ENCODE results near the gene DDX18. TPM values are rescaled to one million over a fixed set of nuclear protein-coding genes. Genes with fewer than 3 reads are reported as not detected.

DDX18 gene
- total RNA-seq, 5 donors from 2014 or later (not counting 1 experiment from before 2014, with no cell fraction given): 78.2 to 134 (median 88.7) TPM

GRCh38 chr2:117853873-117854272, 39.4 kb downstream of the DDX18 start:
- Histone ChIP-seq H3K27me3 (replicated peaks in 1 of 2; ENCODE audit: control insufficient read depth in 2 of 2, extremely low read depth in 1 of 2, insufficient read depth in 2 of 2, low read length in 1 of 2) (peaks cover 6 to 18% of the 10 kb centered on the region in 2 experiments), H3K9me3 (no peaks in the 10 kb centered on the region), H3K4me1 (ENCODE audit: control insufficient read depth in 1 of 2, extremely low read depth in 1 of 2, insufficient read depth in 2 of 2, low read length in 2 of 2) (no peaks in the 10 kb centered on the region), H3K4me3 (ENCODE audit: control insufficient read depth in 1 of 2, extremely low read depth in 1 of 2, low read length in 1 of 2) (no peak overlapping the region), H3K27ac (ENCODE audit: low read length) (no peak overlapping the region), H3K36me3 (ENCODE audit: control insufficient read depth in 2 of 2, extremely low read depth in 1 of 2, insufficient read depth in 1 of 2, low read length in 1 of 2) (no peaks in the 10 kb centered on the region)
- Mint-ChIP-seq H3K36me3 (no peaks in the 10 kb centered on the region), H3K27me3 (peaks cover 41 to 65% of the 10 kb centered on the region in 2 donors), H3K9me3 (no peaks in the 10 kb centered on the region), H3K4me1 (no peaks in the 10 kb centered on the region), H3K27ac (no peak overlapping the region), H3K4me3 (no peak overlapping the region)
- ChIA-PET CTCF (no interaction called here), POLR2A (no interaction called here)
- WGBS (ENCODE audit: insufficient coverage): 64% methylated on average over 4 of the region's 8 CpGs
- ATAC-seq (replicated peaks in 1 of 4) (no peak), DNase-seq (no peak)

GRCh38 chr2:117854610-117855009, 40.1 kb downstream of the DDX18 start:
- CTCF ChIA-PET: no interaction called here
- Histone ChIP-seq H3K9me3 (no peaks in the 10 kb centered on the region), H3K36me3 (ENCODE audit: control insufficient read depth in 2 of 2, extremely low read depth in 1 of 2, insufficient read depth in 1 of 2, low read length in 1 of 2) (no peaks in the 10 kb centered on the region), H3K27ac (ENCODE audit: low read length) (no peak overlapping the region), H3K4me3 (ENCODE audit: control insufficient read depth in 1 of 2, extremely low read depth in 1 of 2, low read length in 1 of 2) (no peak overlapping the region), H3K4me1 (ENCODE audit: control insufficient read depth in 1 of 2, extremely low read depth in 1 of 2, insufficient read depth in 2 of 2, low read length in 2 of 2) (no peaks in the 10 kb centered on the region), H3K27me3 (replicated peaks in 1 of 2; ENCODE audit: control insufficient read depth in 2 of 2, extremely low read depth in 1 of 2, insufficient read depth in 2 of 2, low read length in 1 of 2) (peaks cover 6 to 22% of the 10 kb centered on the region in 2 experiments)
- no peak for ATAC-seq (replicated peaks in 1 of 4)
- Mint-ChIP-seq H3K36me3 (no peaks in the 10 kb centered on the region), H3K4me1 (no peaks in the 10 kb centered on the region), H3K27me3 (peaks cover 37 to 61% of the 10 kb centered on the region in 2 donors), H3K4me3 (no peak overlapping the region), H3K9me3 (no peaks in the 10 kb centered on the region), H3K27ac (no peak overlapping the region)
- POLR2A ChIA-PET: no interaction called here
- DNase-seq: no peak
- WGBS (ENCODE audit: insufficient coverage): 90% methylated on average over 2 of the region's 6 CpGs

- no peak for ATAC-seq (replicated peaks in 1 of 4)
- H3K4me3 Mint-ChIP-seq: no peak overlapping the region
- Histone ChIP-seq H3K9me3 (no peaks in the 10 kb centered on the region), H3K27ac (ENCODE audit: low read length) (no peak overlapping the region), H3K4me1 (ENCODE audit: control insufficient read depth in 1 of 2, extremely low read depth in 1 of 2, insufficient read depth in 2 of 2, low read length in 2 of 2) (no peaks in the 10 kb centered on the region), H3K4me3 (ENCODE audit: control insufficient read depth in 1 of 2, extremely low read depth in 1 of 2, low read length in 1 of 2) (no peak overlapping the region), H3K36me3 (ENCODE audit: control insufficient read depth in 2 of 2, extremely low read depth in 1 of 2, insufficient read depth in 1 of 2, low read length in 1 of 2) (no peaks in the 10 kb centered on the region), H3K27me3 (replicated peaks in 1 of 2; ENCODE audit: control insufficient read depth in 2 of 2, extremely low read depth in 1 of 2, insufficient read depth in 2 of 2, low read length in 1 of 2) (peaks cover 2 to 25% of the 10 kb centered on the region in 2 experiments)
- WGBS (ENCODE audit: insufficient coverage): no CpG with 5 or more reads among the region's 3 CpGs
- no peaks in the 10 kb centered on the region for H3K9me3 Mint-ChIP-seq
- H3K4me1 Mint-ChIP-seq: no peaks in the 10 kb centered on the region
- H3K27me3 Mint-ChIP-seq: peaks cover 34 to 53% of the 10 kb centered on the region in 2 donors
- ChIA-PET CTCF (no interaction called here), POLR2A (no interaction called here)
- no peak overlapping the region for H3K27ac Mint-ChIP-seq
- H3K36me3 Mint-ChIP-seq: no peaks in the 10 kb centered on the region
- no peak for DNase-seq
These were observed 41.4 kb downstream of the DDX18 start for GRCh38 chr2:117855886-117856285.

GRCh38 chr2:117856415-117857210, 42.1 kb downstream of the DDX18 start:
- peaks cover 4 to 25% of the 10 kb centered on the region in 2 experiments for H3K27me3 ChIP-seq (replicated peaks in 1 of 2; ENCODE audit: control insufficient read depth in 2 of 2, extremely low read depth in 1 of 2, insufficient read depth in 2 of 2, low read length in 1 of 2)
- H3K36me3 ChIP-seq (ENCODE audit: control insufficient read depth in 2 of 2, extremely low read depth in 1 of 2, insufficient read depth in 1 of 2, low read length in 1 of 2): no peaks in the 10 kb centered on the region
- ChIA-PET POLR2A (no interaction called here), CTCF (no interaction called here)
- Mint-ChIP-seq H3K4me3 (no peak overlapping the region), H3K27me3 (peaks cover 31 to 56% of the 10 kb centered on the region in 2 donors), H3K9me3 (no peaks in the 10 kb centered on the region), H3K27ac (no peak overlapping the region), H3K36me3 (no peaks in the 10 kb centered on the region), H3K4me1 (no peaks in the 10 kb centered on the region)
- ATAC-seq (replicated peaks in 1 of 4) (no peak), DNase-seq (no peak)
- 94% methylated on average over 2 of the region's 4 CpGs for WGBS (ENCODE audit: insufficient coverage)
- H3K27ac ChIP-seq (ENCODE audit: low read length): no peak overlapping the region
- H3K4me1 ChIP-seq (ENCODE audit: control insufficient read depth in 1 of 2, extremely low read depth in 1 of 2, insufficient read depth in 2 of 2, low read length in 2 of 2): no peaks in the 10 kb centered on the region
- no peaks in the 10 kb centered on the region for H3K9me3 ChIP-seq
- no peak overlapping the region for H3K4me3 ChIP-seq (ENCODE audit: control insufficient read depth in 1 of 2, extremely low read depth in 1 of 2, low read length in 1 of 2)

GRCh38 chr2:117858336-117858735, 43.8 kb downstream of the DDX18 start:
- no peaks in the 10 kb centered on the region for H3K36me3 ChIP-seq (ENCODE audit: control insufficient read depth in 2 of 2, extremely low read depth in 1 of 2, insufficient read depth in 1 of 2, low read length in 1 of 2)
- H3K4me1 ChIP-seq (ENCODE audit: control insufficient read depth in 1 of 2, extremely low read depth in 1 of 2, insufficient read depth in 2 of 2, low read length in 2 of 2): no peaks in the 10 kb centered on the region
- Mint-ChIP-seq H3K9me3 (no peaks in the 10 kb centered on the region), H3K4me3 (no peak overlapping the region), H3K27ac (no peak overlapping the region), H3K4me1 (no peaks in the 10 kb centered on the region), H3K36me3 (no peaks in the 10 kb centered on the region), H3K27me3 (peaks cover 25 to 49% of the 10 kb centered on the region in 2 donors)
- no peaks in the 10 kb centered on the region for H3K9me3 ChIP-seq
- no peak for DNase-seq
- CTCF ChIA-PET: no interaction called here
- POLR2A ChIA-PET: no interaction called here
- no peak overlapping the region for H3K27ac ChIP-seq (ENCODE audit: low read length)
- ATAC-seq (replicated peaks in 1 of 4): no peak
- no peak overlapping the region for H3K4me3 ChIP-seq (ENCODE audit: control insufficient read depth in 1 of 2, extremely low read depth in 1 of 2, low read length in 1 of 2)
- peaks cover 2 to 19% of the 10 kb centered on the region in 2 experiments for H3K27me3 ChIP-seq (replicated peaks in 1 of 2; ENCODE audit: control insufficient read depth in 2 of 2, extremely low read depth in 1 of 2, insufficient read depth in 2 of 2, low read length in 1 of 2)
- WGBS (ENCODE audit: insufficient coverage): 79% methylated on average over 9 of the region's 17 CpGs

GRCh38 chr2:117858892-117859531, 44.5 kb downstream of the DDX18 start:
- Histone ChIP-seq H3K27ac (ENCODE audit: low read length) (no peak overlapping the region), H3K36me3 (ENCODE audit: control insufficient read depth in 2 of 2, extremely low read depth in 1 of 2, insufficient read depth in 1 of 2, low read length in 1 of 2) (no peaks in the 10 kb centered on the region), H3K9me3 (no peaks in the 10 kb centered on the region), H3K4me1 (ENCODE audit: control insufficient read depth in 1 of 2, extremely low read depth in 1 of 2, insufficient read depth in 2 of 2, low read length in 2 of 2) (no peaks in the 10 kb centered on the region), H3K4me3 (ENCODE audit: control insufficient read depth in 1 of 2, extremely low read depth in 1 of 2, low read length in 1 of 2) (no peak overlapping the region), H3K27me3 (replicated peaks in 1 of 2; ENCODE audit: control insufficient read depth in 2 of 2, extremely low read depth in 1 of 2, insufficient read depth in 2 of 2, low read length in 1 of 2) (peaks cover 2 to 18% of the 10 kb centered on the region in 2 experiments)
- no peak overlapping the region for H3K4me3 Mint-ChIP-seq
- no peak overlapping the region for H3K27ac Mint-ChIP-seq
- ATAC-seq (replicated peaks in 1 of 4) (no peak), DNase-seq (no peak)
- POLR2A ChIA-PET: no interaction called here
- H3K9me3 Mint-ChIP-seq: no peaks in the 10 kb centered on the region
- WGBS (ENCODE audit: insufficient coverage): 72% methylated on average over 22 of the region's 41 CpGs
- CTCF ChIA-PET: no interaction called here
- no peaks in the 10 kb centered on the region for H3K4me1 Mint-ChIP-seq
- peaks cover 22 to 46% of the 10 kb centered on the region in 2 donors for H3K27me3 Mint-ChIP-seq
- H3K36me3 Mint-ChIP-seq: no peaks in the 10 kb centered on the region

Data from T-cell (primary cell).